Endodermal cell (in vitro differentiated cells): ENCODE data around the gene EDRF1. TPM values are rescaled to one million over a fixed set of nuclear protein-coding genes. Genes with fewer than 3 reads are reported as not detected.

Experiments
- DNase-seq: peaks from one replicate; pipeline ENCODE4 v3.0.0-alpha.2; 2017
- H3K27ac ChIP-seq: 2 replicates; pipeline ENCODE4 v1.5.1; 2013; ENCODE audit warnings: mild to moderate bottlenecking, low read depth, low read length, moderate library complexity
- H3K27me3 ChIP-seq: 2 replicates; pipeline ENCODE4 v1.6.1; 2013; ENCODE audit warnings: mild to moderate bottlenecking, low read length, moderate library complexity; ENCODE audit not compliant: insufficient read depth, control insufficient read depth, poor library complexity, severe bottlenecking
- H3K36me3 ChIP-seq: 2 replicates; pipeline ENCODE4 v1.7.0; 2013; ENCODE audit warnings: mild to moderate bottlenecking, low read length, moderate library complexity; ENCODE audit not compliant: control insufficient read depth, insufficient read depth
- H3K4me1 ChIP-seq: one replicate; pipeline ENCODE4 v1.7.0; 2013; ENCODE audit warnings: low read length; ENCODE audit not compliant: control insufficient read depth, insufficient read depth
- H3K4me3 ChIP-seq: 2 replicates; pipeline ENCODE4 v1.5.1; 2013; ENCODE audit warnings: mild to moderate bottlenecking, low read length, moderate library complexity
- H3K9ac ChIP-seq: 2 replicates; pipeline ENCODE4 v1.6.1; 2013; ENCODE audit warnings: mild to moderate bottlenecking, low read length, moderate library complexity; ENCODE audit not compliant: poor library complexity, severe bottlenecking; ENCODE audit errors: extremely low read depth
- H3K9me3 ChIP-seq: 2 replicates; pipeline ENCODE4 v1.6.1; 2013; ENCODE audit warnings: mild to moderate bottlenecking, low read length, moderate library complexity; ENCODE audit not compliant: control insufficient read depth
- H3K27ac Mint-ChIP-seq: 2 replicates; pipeline ENCODE4 v1.8.0; 2020; ENCODE audit warnings: mixed read lengths
- H3K27me3 Mint-ChIP-seq: 2 replicates; pipeline ENCODE4 v1.8.0; 2021; ENCODE audit warnings: mild to moderate bottlenecking, mixed read lengths; ENCODE audit not compliant: insufficient read depth
- H3K36me3 Mint-ChIP-seq: 2 replicates; pipeline ENCODE4 v1.8.0; 2020; ENCODE audit warnings: low read depth, mixed read lengths
- H3K4me1 Mint-ChIP-seq: 2 replicates; pipeline ENCODE4 v1.8.0; 2020; ENCODE audit warnings: mixed read lengths
- H3K4me3 Mint-ChIP-seq: 2 replicates; pipeline ENCODE4 v1.8.0; 2020; ENCODE audit warnings: mild to moderate bottlenecking, moderate library complexity, mixed read lengths
- H3K9me3 Mint-ChIP-seq: 2 replicates; pipeline ENCODE4 v1.8.0; 2020; ENCODE audit warnings: mild to moderate bottlenecking, mixed read lengths
- WGBS, 2 experiments: methylation state at CpG; one replicate each; pipeline versions ENCODE4 v1.1.5 to v1.1.7; 2013; ENCODE audit warnings: missing lambda C conversion rate in 2 of 2, mixed read lengths in 1 of 2; ENCODE audit not compliant: insufficient coverage in 1 of 2, insufficient read length in 1 of 2; 5-methylcytosine and 5-hydroxymethylcytosine counted together
- total RNA-seq, 2 donors: library from RNA; stranded (reverse); fragmentation: NEBNext Ultra II Directional in 1 of 2; extraction: Animal tissue kit (Norgen Biotek cat#: 25700) in 1 of 2; gene quantifications; 2 replicates in 1 of 2; 3 replicates in 1 of 2; pipeline ENCODE4 v1.2.1, GENCODE V29; 2021
- TF ChIP-seq, protein P1 (sequence below): fragments of 200-600 bp; sonication (generic); conservative IDR thresholded peaks from 2 replicates; pipeline ENCODE4 v1.5.0; 2021; ENCODE audit warnings: antibody characterized with exemption, mild to moderate bottlenecking

Gene EDRF1
- total RNA-seq, 2 donors from 2014 or later = 44.5 to 46.8 TPM

DNA sequence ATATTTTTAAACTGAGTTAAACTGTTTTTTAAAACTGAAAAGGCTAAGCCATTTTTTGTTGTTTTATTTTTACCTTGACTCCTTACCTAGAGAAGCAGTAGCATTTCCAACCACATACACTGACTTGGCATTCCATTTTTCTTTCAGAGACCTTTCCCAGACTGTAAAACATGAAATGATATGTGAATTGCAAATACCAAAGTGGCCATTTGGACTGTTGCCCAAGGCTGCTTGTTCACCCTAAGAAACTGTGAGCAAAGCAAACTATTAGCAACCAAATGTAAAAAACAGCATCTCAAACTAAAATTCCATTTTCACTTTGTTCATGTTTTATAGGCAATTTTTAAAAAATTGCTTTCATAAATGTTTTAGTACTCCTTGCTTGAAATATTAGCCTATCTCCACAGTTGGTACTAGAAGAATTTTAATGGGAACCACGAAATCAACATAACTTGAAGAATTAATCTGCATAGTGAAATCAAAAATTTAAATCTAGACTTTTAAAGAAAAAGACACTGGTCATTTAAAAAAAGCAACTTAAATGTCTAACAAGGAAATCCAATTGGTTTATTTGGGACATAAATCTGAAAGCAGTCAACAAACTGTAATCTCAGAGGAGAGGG is 92.7 kb downstream of the EDRF1 start:
- no peak overlapping the region for H3K4me3 ChIP-seq
- no peaks in the 10 kb centered on the region for H3K4me1 ChIP-seq
- Mint-ChIP-seq H3K36me3 (peaks cover 50% of the 10 kb centered on the region), H3K4me3 (no peak overlapping the region), H3K9me3 (no peaks in the 10 kb centered on the region), H3K27me3 (no peaks in the 10 kb centered on the region), H3K27ac (no peak overlapping the region), H3K4me1 (no peaks in the 10 kb centered on the region)
- TF ChIP-seq, protein P1, sequence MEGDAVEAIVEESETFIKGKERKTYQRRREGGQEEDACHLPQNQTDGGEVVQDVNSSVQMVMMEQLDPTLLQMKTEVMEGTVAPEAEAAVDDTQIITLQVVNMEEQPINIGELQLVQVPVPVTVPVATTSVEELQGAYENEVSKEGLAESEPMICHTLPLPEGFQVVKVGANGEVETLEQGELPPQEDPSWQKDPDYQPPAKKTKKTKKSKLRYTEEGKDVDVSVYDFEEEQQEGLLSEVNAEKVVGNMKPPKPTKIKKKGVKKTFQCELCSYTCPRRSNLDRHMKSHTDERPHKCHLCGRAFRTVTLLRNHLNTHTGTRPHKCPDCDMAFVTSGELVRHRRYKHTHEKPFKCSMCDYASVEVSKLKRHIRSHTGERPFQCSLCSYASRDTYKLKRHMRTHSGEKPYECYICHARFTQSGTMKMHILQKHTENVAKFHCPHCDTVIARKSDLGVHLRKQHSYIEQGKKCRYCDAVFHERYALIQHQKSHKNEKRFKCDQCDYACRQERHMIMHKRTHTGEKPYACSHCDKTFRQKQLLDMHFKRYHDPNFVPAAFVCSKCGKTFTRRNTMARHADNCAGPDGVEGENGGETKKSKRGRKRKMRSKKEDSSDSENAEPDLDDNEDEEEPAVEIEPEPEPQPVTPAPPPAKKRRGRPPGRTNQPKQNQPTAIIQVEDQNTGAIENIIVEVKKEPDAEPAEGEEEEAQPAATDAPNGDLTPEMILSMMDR = no peak
- H3K9me3 ChIP-seq = no peaks in the 10 kb centered on the region
- WGBS, 2 experiments = 58% methylated on average over 1 of the region's 1 CpG; no CpG with 5 or more reads in 1 of the 2 experiments
- no peaks in the 10 kb centered on the region for H3K27me3 ChIP-seq
- no peak overlapping the region for H3K9ac ChIP-seq
- no peak overlapping the region for H3K27ac ChIP-seq
- DNase-seq = no peak
- peaks cover 50% of the 10 kb centered on the region for H3K36me3 ChIP-seq

Other genes starting within 250 kb of the EDRF1 start
- gene TEX36, start 36.5 kb upstream of the EDRF1 start, total RNA-seq = not detected
- gene MMP21, start 56.1 kb downstream of the EDRF1 start, total RNA-seq = not detected
- 10 to 100 TPM; 49.2 to 69.4 TPM for gene UROS, start 103.5 kb downstream of the EDRF1 start, total RNA-seq
- 10 to 100 TPM; 84.4 to 93.8 TPM for gene BCCIP, start 103.8 kb downstream of the EDRF1 start, total RNA-seq
- 10 to 100 TPM; 25.4 to 38.1 TPM for gene DHX32, start 161.6 kb downstream of the EDRF1 start, total RNA-seq
- gene FANK1, start 176.9 kb downstream of the EDRF1 start, total RNA-seq = 10 to 100 TPM in 1 of 2 donors, 1 to 10 TPM in 1; 7.7 to 10.0 TPM